Measurements from ENCODE around the gene NFIB. TPM values are rescaled to one million over a fixed set of nuclear protein-coding genes. Genes with fewer than 3 reads are reported as not detected.

NFIB gene
- total RNA-seq, 1 donor from 2014 or later = 9.4 TPM

- Histone ChIP-seq H3K9me3 (ENCODE audit: insufficient read depth, low read depth, low read length) (no peaks in the 10 kb centered on the region), H3K27ac (ENCODE audit: low read depth, low read length) (no peak overlapping the region), H3K36me3 (ENCODE audit: insufficient read depth, low read length) (no peaks in the 10 kb centered on the region), H3K4me3 (ENCODE audit: insufficient read depth, low read depth, low read length) (no peak overlapping the region), H3K4me2 (ENCODE audit: low read length) (no peak overlapping the region), H3K79me2 (ENCODE audit: insufficient read depth, low read length) (peaks cover 86% of the 10 kb centered on the region), H4K20me1 (ENCODE audit: insufficient read depth, low read length) (peaks cover 12% of the 10 kb centered on the region), H3K27me3 (ENCODE audit: insufficient read depth, low read length) (no peaks in the 10 kb centered on the region), H2AFZ (ENCODE audit: low read depth, low read length) (no peak overlapping the region), H3K4me1 (ENCODE audit: insufficient read depth, low read length) (peaks cover 8% of the 10 kb centered on the region), H3K9ac (ENCODE audit: low read length) (no peak overlapping the region)
- Mint-ChIP-seq H3K4me1 (ENCODE audit: low read depth, unreplicated experiment) (peaks cover 6% of the 10 kb centered on the region), H3K36me3 (ENCODE audit: low read depth, unreplicated experiment) (no peaks in the 10 kb centered on the region), H3K4me3 (ENCODE audit: unreplicated experiment) (no peak overlapping the region), H3K9me3 (ENCODE audit: unreplicated experiment) (no peaks in the 10 kb centered on the region), H3K27ac (ENCODE audit: unreplicated experiment) (no peak overlapping the region), H3K27me3 (ENCODE audit: low read depth, unreplicated experiment) (no peaks in the 10 kb centered on the region)
- no peak for TF ChIP-seq EZH2 (IDR thresholded peaks at IDR 0.05; ENCODE audit: insufficient read depth, low read length)
- TF ChIP-seq, protein P1, sequence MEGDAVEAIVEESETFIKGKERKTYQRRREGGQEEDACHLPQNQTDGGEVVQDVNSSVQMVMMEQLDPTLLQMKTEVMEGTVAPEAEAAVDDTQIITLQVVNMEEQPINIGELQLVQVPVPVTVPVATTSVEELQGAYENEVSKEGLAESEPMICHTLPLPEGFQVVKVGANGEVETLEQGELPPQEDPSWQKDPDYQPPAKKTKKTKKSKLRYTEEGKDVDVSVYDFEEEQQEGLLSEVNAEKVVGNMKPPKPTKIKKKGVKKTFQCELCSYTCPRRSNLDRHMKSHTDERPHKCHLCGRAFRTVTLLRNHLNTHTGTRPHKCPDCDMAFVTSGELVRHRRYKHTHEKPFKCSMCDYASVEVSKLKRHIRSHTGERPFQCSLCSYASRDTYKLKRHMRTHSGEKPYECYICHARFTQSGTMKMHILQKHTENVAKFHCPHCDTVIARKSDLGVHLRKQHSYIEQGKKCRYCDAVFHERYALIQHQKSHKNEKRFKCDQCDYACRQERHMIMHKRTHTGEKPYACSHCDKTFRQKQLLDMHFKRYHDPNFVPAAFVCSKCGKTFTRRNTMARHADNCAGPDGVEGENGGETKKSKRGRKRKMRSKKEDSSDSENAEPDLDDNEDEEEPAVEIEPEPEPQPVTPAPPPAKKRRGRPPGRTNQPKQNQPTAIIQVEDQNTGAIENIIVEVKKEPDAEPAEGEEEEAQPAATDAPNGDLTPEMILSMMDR (IDR thresholded peaks at IDR 0.05; ENCODE audit: insufficient read depth, low read depth, low read length) = no peak
- DNase-seq (ENCODE audit: low read depth) (no peak), FAIRE-seq (no peak)
Observed at GRCh38 chr9:14186096-14186495, 127.8 kb downstream of the NFIB start.

GRCh38 chr9:14185016-14185415, 128.9 kb downstream of the NFIB start:
- Histone ChIP-seq H3K27ac (ENCODE audit: low read depth, low read length) (no peak overlapping the region), H3K4me2 (ENCODE audit: low read length) (no peak overlapping the region), H3K27me3 (ENCODE audit: insufficient read depth, low read length) (no peaks in the 10 kb centered on the region), H4K20me1 (ENCODE audit: insufficient read depth, low read length) (peaks cover 12% of the 10 kb centered on the region), H3K4me1 (ENCODE audit: insufficient read depth, low read length) (peaks cover 10% of the 10 kb centered on the region), H3K4me3 (ENCODE audit: insufficient read depth, low read depth, low read length) (no peak overlapping the region), H3K79me2 (ENCODE audit: insufficient read depth, low read length) (peaks cover 83% of the 10 kb centered on the region), H3K9me3 (ENCODE audit: insufficient read depth, low read depth, low read length) (no peaks in the 10 kb centered on the region), H3K9ac (ENCODE audit: low read length) (no peak overlapping the region), H3K36me3 (ENCODE audit: insufficient read depth, low read length) (no peaks in the 10 kb centered on the region), H2AFZ (ENCODE audit: low read depth, low read length) (no peak overlapping the region)
- H3K4me3 Mint-ChIP-seq (ENCODE audit: unreplicated experiment) = no peak overlapping the region
- peaks cover 6% of the 10 kb centered on the region for H3K4me1 Mint-ChIP-seq (ENCODE audit: low read depth, unreplicated experiment)
- no peaks in the 10 kb centered on the region for H3K36me3 Mint-ChIP-seq (ENCODE audit: low read depth, unreplicated experiment)
- no peak overlapping the region for H3K27ac Mint-ChIP-seq (ENCODE audit: unreplicated experiment)
- TF ChIP-seq, protein P1 (IDR thresholded peaks at IDR 0.05; ENCODE audit: insufficient read depth, low read depth, low read length) = no peak
- TF ChIP-seq EZH2 (IDR thresholded peaks at IDR 0.05; ENCODE audit: insufficient read depth, low read length) = no peak
- H3K9me3 Mint-ChIP-seq (ENCODE audit: unreplicated experiment) = no peaks in the 10 kb centered on the region
- no peaks in the 10 kb centered on the region for H3K27me3 Mint-ChIP-seq (ENCODE audit: low read depth, unreplicated experiment)
- no peak for FAIRE-seq
- no peak for DNase-seq (ENCODE audit: low read depth)

DNA sequence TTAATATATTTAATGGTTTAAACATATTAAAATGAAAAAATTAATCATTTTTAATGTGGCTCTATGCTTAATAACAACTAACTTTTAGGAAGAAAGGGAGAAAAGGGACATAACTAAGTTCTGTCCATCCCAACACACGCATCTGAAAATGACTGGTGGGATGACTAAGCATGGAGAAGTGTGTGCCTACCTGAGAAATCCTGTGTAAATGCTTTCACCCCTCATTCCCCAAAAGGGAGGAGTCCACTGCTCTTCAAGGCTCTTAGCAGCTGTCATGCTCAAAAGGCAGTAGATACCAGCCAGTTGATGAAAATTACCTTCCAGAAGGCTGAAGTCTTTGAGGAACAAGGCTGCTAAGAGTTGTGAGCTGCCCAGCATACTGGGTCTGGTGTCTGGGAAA, 130.9 kb downstream of the NFIB start:
- H3K79me2 ChIP-seq (ENCODE audit: insufficient read depth, low read length) = peaks cover 63% of the 10 kb centered on the region
- Mint-ChIP-seq H3K4me3 (ENCODE audit: unreplicated experiment) (no peak overlapping the region), H3K9me3 (ENCODE audit: unreplicated experiment) (no peaks in the 10 kb centered on the region), H3K36me3 (ENCODE audit: low read depth, unreplicated experiment) (no peaks in the 10 kb centered on the region), H3K27ac (ENCODE audit: unreplicated experiment) (no peak overlapping the region), H3K4me1 (ENCODE audit: low read depth, unreplicated experiment) (peaks cover 6% of the 10 kb centered on the region), H3K27me3 (ENCODE audit: low read depth, unreplicated experiment) (no peaks in the 10 kb centered on the region)
- peaks cover 12% of the 10 kb centered on the region for H4K20me1 ChIP-seq (ENCODE audit: insufficient read depth, low read length)
- no peaks in the 10 kb centered on the region for H3K27me3 ChIP-seq (ENCODE audit: insufficient read depth, low read length)
- peaks cover 12% of the 10 kb centered on the region for H3K4me1 ChIP-seq (ENCODE audit: insufficient read depth, low read length)
- DNase-seq (ENCODE audit: low read depth) (no peak), FAIRE-seq (no peak)
- no peak overlapping the region for H3K9ac ChIP-seq (ENCODE audit: low read length)
- no peak overlapping the region for H3K27ac ChIP-seq (ENCODE audit: low read depth, low read length)
- no peak overlapping the region for H3K4me3 ChIP-seq (ENCODE audit: insufficient read depth, low read depth, low read length)
- TF ChIP-seq, protein P1 (IDR thresholded peaks at IDR 0.05; ENCODE audit: insufficient read depth, low read depth, low read length) = no peak
- TF ChIP-seq EZH2 (IDR thresholded peaks at IDR 0.05; ENCODE audit: insufficient read depth, low read length) = no peak
- H3K36me3 ChIP-seq (ENCODE audit: insufficient read depth, low read length) = no peaks in the 10 kb centered on the region
- H3K4me2 ChIP-seq (ENCODE audit: low read length) = no peak overlapping the region
- no peak overlapping the region for H2AFZ ChIP-seq (ENCODE audit: low read depth, low read length)
- no peaks in the 10 kb centered on the region for H3K9me3 ChIP-seq (ENCODE audit: insufficient read depth, low read depth, low read length)
